ENCODE data around the gene AGK. TPM values are rescaled to one million over a fixed set of nuclear protein-coding genes. Genes with fewer than 3 reads are reported as not detected.

The AGK gene
- total RNA-seq, 4 donors from 2014 or later, result 21.0 to 30.8 (median 25.5) TPM

GRCh38 chr7:141512597-141512996 is 38.6 kb upstream of the AGK start:
- peaks cover 0 to 11% (median 0%) of the 10 kb centered on the region in 3 donors for H3K9me3 ChIP-seq
- 77 to 78% methylated on average over 2 of the region's 2 CpGs for WGBS, 2 donors (ENCODE audit: low coverage in 1 of 2)
- no peak overlapping the region for H3K27ac ChIP-seq
- no peak overlapping the region for H3K4me3 ChIP-seq
- H3K4me1 ChIP-seq, result peaks cover 0 to 10% (median 2%) of the 10 kb centered on the region in 3 donors
- H3K27me3 ChIP-seq, result peaks cover 45% of the 10 kb centered on the region
- no peak for TF ChIP-seq EP300 (IDR thresholded peaks at IDR 0.05)
- TF ChIP-seq POLR2A (IDR thresholded peaks at IDR 0.05), result no peak
- TF ChIP-seq POLR2AphosphoS5 (IDR thresholded peaks at IDR 0.05), result no peak
- TF ChIP-seq CTCF (IDR thresholded peaks at IDR 0.05), result no peak
- no peak for ATAC-seq
- H3K36me3 ChIP-seq, result no peaks in the 10 kb centered on the region

DNA sequence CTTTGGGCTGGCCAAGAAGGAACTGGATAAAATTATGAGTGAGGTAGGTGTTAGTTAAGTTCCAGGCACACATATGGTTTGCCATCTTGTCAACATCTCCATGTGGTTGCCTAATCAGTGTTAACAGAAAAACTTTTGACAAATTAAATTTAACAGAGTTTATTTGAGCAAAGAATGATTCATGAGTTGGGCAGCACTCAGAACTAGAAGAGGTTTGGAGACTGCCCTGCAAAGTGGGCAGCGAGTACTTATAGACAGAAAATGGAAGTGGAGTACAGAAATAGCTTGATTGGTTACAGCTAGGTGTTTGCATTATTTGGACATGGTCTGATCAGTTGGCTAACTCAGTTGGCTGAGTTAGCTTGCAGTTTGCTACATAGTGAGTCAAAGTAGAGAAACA is 37.5 kb upstream of the AGK start:
- TF ChIP-seq POLR2A (IDR thresholded peaks at IDR 0.05) (no peak), EP300 (IDR thresholded peaks at IDR 0.05) (no peak), CTCF (IDR thresholded peaks at IDR 0.05) (no peak), POLR2AphosphoS5 (IDR thresholded peaks at IDR 0.05) (no peak)

GRCh38 chr7:141515941-141516340 is 35.3 kb upstream of the AGK start:
- Histone ChIP-seq H3K27ac (no peak overlapping the region), H3K4me3 (no peak overlapping the region), H3K27me3 (peaks cover 26% of the 10 kb centered on the region), H3K4me1 (peaks cover 0 to 10% (median 2%) of the 10 kb centered on the region in 3 donors), H3K36me3 (no peaks in the 10 kb centered on the region), H3K9me3 (peaks cover 0 to 11% (median 0%) of the 10 kb centered on the region in 3 donors)
- TF ChIP-seq EP300 (IDR thresholded peaks at IDR 0.05), result no peak
- TF ChIP-seq CTCF (IDR thresholded peaks at IDR 0.05), result no peak
- TF ChIP-seq POLR2A (IDR thresholded peaks at IDR 0.05), result no peak
- TF ChIP-seq POLR2AphosphoS5 (IDR thresholded peaks at IDR 0.05), result no peak
- 26 to 30% methylated on average over 3 to 4 of the region's 4 CpGs for WGBS, 2 donors (ENCODE audit: low coverage in 1 of 2)
- no peak for ATAC-seq

More for the DNA sequence above, 37.5 kb upstream of the AGK start:
- 88 to 89% methylated on average over 1 of the region's 1 CpG for WGBS, 2 donors (ENCODE audit: low coverage in 1 of 2)
- Histone ChIP-seq H3K4me3 (no peak overlapping the region), H3K4me1 (peaks cover 0 to 10% (median 2%) of the 10 kb centered on the region in 3 donors), H3K36me3 (no peaks in the 10 kb centered on the region), H3K27ac (no peak overlapping the region), H3K27me3 (peaks cover 45% of the 10 kb centered on the region), H3K9me3 (peaks cover 0 to 11% (median 0%) of the 10 kb centered on the region in 3 donors)
- no peak for ATAC-seq

DNA sequence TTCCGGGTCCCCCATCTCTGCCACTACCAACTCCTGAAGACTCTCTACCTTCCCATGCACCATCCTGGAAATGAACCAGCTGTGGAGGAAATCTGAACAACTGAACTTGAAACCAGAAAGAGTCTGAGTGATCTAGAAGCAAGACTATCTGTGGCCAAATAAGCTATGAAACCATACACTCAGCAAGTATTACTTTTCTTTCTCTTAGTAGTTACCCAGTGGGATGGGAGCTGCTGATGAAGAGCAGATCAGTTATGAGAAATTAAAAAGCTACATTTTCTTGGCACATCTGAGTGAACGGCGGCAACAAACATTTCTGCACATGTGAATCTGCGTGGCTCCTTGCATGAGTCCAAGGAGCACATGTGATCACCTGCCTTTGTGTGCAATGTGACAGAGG is 31.6 kb upstream of the AGK start:
- TF ChIP-seq POLR2A (IDR thresholded peaks at IDR 0.05), result no peak
- TF ChIP-seq EP300 (IDR thresholded peaks at IDR 0.05), result no peak
- TF ChIP-seq CTCF (IDR thresholded peaks at IDR 0.05), result no peak
- no peak for TF ChIP-seq POLR2AphosphoS5 (IDR thresholded peaks at IDR 0.05)
- no peaks in the 10 kb centered on the region for H3K27me3 ChIP-seq
- no peak for ATAC-seq
- H3K9me3 ChIP-seq, result no peaks in the 10 kb centered on the region
- no peaks in the 10 kb centered on the region for H3K4me1 ChIP-seq
- 87 to 93% methylated on average over 4 of the region's 4 CpGs for WGBS, 2 donors (ENCODE audit: low coverage in 1 of 2)
- H3K4me3 ChIP-seq, result no peak overlapping the region
- H3K36me3 ChIP-seq, result no peaks in the 10 kb centered on the region
- no peak overlapping the region for H3K27ac ChIP-seq

- ATAC-seq, result no peak
- 68 to 74% methylated on average over 3 of the region's 3 CpGs for WGBS, 2 donors (ENCODE audit: low coverage in 1 of 2)
- Histone ChIP-seq H3K4me1 (no peaks in the 10 kb centered on the region), H3K4me3 (no peak overlapping the region), H3K36me3 (no peaks in the 10 kb centered on the region), H3K27me3 (peaks cover 5% of the 10 kb centered on the region), H3K9me3 (no peaks in the 10 kb centered on the region), H3K27ac (no peak overlapping the region)
- TF ChIP-seq EP300 (IDR thresholded peaks at IDR 0.05) (no peak), POLR2A (IDR thresholded peaks at IDR 0.05) (no peak), CTCF (IDR thresholded peaks at IDR 0.05) (no peak), POLR2AphosphoS5 (IDR thresholded peaks at IDR 0.05) (no peak)
Observed at GRCh38 chr7:141522657-141523342, 28.4 kb upstream of the AGK start.
